Measurements from ENCODE around the gene EFCAB8.
"Not testable (repeated sequence)": the region's sequence is repeated elsewhere in the genome, so short reads cannot be mapped to it uniquely, and the experiment has no call there.

Gene EFCAB8

DNA sequence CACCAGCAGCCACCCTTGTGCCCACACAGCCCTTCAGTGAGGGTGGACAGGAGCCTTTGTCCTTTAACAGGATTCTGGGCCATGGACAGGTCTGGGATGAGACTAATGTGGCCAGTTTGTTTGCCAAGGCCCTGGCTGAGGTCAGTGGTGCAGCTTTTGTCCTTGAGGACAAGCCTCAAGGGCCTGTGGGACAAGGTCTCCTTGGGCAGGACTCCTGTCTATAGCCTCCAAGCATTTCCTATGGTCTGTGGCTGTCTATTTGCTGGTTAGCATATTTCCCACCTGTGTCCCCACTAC, 101.4 kb downstream of the EFCAB8 start:
- no peak for DNase-seq

DNA sequence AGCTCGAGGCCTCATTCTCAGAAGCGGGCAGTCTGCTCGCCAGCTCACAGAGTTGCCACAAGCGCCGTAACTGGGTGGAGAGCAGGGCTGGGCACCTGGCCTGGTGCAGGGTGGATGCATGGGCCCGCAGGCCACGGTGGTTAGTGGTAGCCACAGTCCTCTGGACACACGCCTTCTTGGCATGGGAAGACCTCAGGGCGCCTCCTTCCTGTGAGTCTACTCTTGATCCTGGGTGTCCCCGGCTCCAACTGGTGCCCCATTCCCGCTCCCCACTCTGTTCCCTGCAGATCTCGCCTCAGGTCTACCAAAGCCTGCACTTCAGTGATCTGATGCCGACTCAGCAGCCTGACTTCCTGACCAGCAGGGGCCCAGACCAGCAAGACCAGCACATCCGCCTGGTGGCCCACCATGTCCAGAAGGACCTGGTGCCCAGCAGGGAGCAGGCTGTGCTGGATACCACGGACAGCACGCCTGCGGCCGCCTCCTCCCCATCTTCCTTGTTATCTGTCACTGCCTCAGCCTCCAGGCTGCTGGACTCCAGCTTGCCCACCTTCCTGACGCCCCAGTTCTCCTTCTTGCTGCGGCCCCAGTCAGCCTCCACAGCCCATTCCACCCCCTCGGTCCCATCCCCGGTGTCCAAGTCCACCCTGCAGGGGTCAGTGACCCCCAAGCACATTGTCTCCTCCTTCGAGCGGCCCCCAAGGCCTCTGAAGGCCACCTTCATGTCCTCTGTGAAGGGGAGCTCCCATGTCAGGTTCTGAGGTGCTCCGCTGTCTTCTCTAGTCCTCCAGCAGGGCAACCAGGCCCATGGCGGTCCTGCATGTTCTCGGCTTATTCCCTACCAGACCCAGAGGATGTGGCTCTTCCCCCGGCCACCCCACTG, 102.4 kb downstream of the EFCAB8 start:
- DNase-seq: no peak

GRCh38 chr20:32962053-32962452, 103.3 kb downstream of the EFCAB8 start:
- no peak for DNase-seq

GRCh38 chr20:32962646-32963045, 103.9 kb downstream of the EFCAB8 start:
- not testable (repeated sequence) for DNase-seq

DNA sequence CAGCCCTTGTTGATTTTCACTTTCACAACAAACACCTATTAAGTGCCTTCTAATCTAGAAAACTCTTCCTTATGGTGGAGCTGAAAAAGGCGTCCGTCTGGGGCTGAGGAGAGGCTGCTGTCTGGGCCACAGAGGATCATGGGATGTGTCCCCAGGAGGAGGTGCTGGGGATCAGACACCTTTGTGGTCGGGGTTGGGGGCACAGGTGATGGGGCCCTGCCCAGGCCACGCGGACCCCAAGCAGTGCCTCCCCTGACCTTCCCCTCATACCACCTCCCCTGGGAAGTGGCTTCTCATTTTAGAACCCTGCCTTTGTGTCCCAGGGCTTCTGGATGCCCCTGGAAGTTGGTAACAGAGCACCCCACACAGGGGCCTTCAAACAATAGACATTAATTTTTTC, 104.5 kb downstream of the EFCAB8 start:
- no peak for DNase-seq

DNA sequence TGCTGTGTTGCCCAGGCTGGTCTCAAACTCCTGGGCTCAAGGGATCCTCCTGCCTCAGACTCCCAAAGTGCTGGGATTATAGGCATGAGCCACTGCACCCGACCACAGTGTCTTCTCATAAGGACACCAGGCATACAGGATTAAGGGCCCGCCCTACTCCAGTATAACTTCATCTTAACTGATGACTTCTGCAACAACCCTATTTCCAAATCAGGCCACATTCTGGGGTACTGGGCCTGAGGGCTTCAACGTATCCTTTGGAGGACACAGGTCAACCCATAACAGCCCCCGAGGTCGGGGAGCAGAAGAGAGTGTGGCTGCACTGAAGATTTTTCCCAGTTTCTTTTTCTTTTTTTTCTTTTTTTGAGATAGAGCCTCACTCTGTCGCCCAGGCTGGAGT, 105.9 kb downstream of the EFCAB8 start:
- no peak for DNase-seq

DNA sequence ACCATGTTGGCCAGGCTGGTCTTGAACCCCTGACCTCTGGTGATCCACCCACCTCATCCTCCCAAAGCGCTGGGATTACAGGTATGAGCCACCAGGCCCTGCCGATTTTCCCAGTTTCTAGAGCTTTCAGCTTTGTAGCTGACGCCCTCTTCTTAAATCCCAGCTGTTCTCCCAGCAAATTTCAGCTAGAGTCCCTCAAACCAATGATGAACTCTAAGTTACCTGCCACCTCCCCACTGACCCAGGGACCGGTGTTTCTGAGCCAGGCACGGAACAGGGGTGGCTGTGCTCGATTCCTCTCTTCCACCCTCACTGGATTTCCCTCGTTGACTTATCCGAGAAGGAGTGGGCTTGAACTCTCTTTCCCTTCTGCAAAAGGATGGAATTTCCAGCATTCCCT, 106.4 kb downstream of the EFCAB8 start:
- no peak for DNase-seq

DNA sequence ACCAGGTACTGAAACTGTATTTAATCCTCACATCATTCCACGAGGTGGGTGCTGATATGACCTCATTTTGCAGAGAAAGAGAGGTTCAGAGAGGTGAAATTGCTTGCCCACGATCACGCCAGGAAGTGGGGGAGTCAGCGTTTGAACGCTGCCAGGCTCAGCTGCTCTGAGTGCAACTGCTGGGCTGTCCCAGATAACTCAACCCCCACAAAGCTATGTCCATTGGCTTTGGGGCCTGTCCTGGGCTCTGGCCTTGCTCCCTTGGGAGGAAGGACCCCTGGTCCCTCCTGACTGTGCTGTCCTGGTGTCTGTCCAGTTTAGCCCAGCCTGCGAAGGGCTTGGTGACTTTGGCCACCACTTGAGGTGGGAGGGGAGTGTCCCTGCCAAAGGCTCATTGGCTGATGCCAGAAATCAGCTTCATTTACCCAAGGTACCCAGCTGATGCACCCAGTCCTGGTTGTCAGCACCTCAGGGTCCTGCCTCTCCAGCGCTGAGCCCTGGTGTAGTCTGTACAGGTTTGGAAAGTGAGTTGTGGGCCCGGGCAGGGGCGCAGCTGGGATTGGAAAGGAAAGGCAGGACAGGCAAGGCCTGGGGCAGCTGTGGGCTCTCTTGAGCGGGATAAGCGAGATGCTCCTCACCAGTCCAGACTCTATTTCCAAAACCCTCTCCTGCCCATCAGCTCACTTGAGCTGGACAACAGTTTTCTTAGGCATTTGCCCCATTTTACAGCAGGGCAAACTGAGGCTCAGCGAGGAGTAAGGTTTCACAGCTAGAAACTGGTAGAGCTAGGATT, 107.1 kb downstream of the EFCAB8 start:
- no peak for DNase-seq

DNA sequence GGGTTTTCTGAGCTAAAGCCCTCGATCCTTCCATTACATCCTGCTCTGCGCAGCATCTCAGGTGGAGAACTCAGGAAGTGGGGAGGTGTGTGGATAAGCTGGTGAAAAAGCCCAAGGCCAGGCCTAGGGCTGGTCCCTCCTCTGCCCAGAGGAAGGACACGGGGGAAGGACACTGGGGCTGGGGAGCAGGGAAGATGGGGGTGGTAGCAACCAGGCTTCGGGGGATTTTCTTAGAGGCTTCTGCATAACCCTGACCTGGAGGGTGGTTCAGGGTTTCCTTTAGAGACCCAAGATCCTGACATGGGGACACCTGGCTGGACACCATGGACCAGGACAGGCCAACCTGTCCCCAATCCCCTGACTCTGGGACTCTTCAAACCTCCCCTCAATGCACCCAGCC, 107.7 kb downstream of the EFCAB8 start:
- DNase-seq: no peak

GRCh38 chr20:32966881-32967781, 108.4 kb downstream of the EFCAB8 start:
- no peak for DNase-seq

DNA sequence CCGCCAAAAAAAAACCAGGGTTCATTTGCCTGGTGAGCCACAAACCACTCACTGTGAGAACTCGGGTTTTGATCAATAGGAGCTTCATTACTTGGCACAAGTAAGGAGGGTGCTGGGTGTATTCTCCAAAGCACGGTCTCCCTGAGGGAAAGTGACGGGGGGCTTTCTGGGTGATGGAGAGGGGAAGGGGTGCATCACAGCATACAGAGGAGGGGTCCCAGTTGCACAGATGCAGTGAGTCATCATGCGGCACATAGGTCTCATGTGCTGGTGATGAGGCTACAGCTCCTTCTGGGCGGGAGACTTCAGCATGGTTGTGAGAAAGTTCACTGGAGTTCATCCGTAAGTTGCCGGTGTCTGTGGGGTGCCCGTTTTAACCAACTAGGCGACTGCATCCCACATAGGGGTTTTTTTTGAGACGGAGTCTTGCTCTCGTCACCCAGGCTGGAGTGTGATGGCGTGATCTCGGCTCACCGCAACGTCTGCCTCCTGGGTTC, 109.3 kb downstream of the EFCAB8 start:
- no peak for DNase-seq

- DNase-seq: no peak
These were observed 109.9 kb downstream of the EFCAB8 start for GRCh38 chr20:32968478-32969241.

- no peak for DNase-seq
These were observed 110.8 kb downstream of the EFCAB8 start for GRCh38 chr20:32969356-32970114.

- DNase-seq: no peak
These were observed 111.6 kb downstream of the EFCAB8 start for GRCh38 chr20:32970115-32970972.

GRCh38 chr20:32970973-32971300, 112.2 kb downstream of the EFCAB8 start:
- DNase-seq: no peak

DNA sequence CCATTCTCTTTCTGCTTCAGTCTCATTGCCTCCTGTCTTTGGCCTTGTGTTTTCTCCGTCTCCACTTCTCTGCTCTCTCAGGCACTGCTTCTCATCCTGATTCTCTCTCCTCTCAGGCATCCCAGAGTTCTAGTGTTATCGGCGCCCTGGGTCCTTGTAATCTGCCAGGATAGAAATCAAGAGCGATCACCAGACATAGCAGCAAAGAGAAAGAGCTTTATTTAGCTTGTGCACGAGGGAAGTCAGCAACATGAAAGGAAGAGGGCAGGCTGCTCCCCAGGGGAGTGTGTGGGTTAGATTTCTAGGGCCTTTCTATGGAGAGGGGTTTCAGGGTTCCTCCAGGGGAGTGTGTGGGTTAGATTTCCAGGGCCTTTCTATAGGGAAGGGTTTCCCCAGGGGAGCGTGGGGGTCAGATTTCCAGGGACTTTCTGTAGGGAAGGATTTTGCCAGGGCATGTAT, 113.0 kb downstream of the EFCAB8 start:
- DNase-seq: no peak

GRCh38 chr20:32972181-32973076, 113.7 kb downstream of the EFCAB8 start:
- DNase-seq: no peak

DNA sequence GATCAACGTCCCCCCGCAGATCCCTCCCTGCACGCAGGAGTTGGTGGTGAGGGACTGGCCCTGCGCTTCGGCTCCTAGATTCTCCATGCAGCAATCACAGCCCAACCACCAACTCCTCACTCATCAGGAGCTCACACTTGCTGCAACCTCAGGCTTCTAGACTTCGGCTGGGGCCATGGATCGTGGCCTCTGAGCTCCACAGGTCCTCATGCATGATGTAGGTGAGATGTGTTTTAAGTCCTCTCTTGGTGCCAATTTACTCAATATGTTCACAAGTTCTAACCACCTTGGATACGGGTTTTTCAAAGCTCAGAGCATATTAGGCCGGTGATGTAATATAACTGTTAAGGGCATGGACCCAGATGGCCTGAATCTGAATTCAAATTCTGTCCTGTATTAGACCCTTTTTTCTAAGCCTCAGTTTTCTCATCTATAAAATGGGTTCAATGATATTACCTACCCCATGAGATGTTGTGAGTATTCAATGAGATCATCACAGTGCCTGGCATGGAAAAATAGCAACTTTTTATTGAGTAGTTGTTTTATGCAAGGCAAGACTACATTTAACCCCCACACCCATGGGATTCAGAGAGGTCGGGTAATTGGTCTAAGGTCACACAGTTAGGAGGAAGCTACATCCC, 114.5 kb downstream of the EFCAB8 start:
- DNase-seq: no peak
